Measurements from ENCODE around the gene SLC30A5.

DNA sequence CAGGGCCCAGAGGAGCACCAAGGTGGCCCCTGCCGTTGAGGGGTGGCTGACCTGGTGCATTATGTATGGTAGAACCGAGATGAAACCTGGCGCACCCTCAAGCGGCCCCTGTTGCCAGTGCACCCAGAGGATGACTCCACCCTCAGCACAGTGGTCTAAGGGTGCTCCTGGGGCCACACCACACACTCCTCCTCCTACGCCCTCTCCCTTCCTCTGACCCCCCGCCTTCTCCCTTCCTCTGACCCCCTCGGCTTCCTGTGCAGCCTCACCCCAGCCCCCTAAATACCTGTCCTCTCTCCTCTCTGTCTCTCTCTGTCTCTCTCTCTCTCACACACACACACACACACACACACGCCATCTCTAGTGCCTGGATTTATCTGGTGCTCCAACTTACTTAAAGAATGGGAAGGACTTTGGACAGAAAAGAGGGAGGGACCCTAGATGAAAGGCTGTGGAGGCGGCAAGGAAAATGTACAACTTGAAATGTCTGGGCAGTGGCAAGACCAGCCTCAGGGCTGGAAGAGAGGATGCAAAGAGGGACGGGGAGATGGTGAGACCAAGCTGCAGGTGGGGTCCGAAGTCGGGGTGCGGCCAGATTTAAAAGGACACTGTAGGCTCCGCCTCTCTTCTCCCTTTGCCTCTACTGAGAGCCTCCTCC, 18.2 kb upstream of the SLC30A5 start:
- no peak for TF ChIP-seq FOS (IDR thresholded peaks at IDR 0.05; ENCODE audit: borderline replicate concordance, insufficient read depth, low read length)
- TF ChIP-seq, protein P1, sequence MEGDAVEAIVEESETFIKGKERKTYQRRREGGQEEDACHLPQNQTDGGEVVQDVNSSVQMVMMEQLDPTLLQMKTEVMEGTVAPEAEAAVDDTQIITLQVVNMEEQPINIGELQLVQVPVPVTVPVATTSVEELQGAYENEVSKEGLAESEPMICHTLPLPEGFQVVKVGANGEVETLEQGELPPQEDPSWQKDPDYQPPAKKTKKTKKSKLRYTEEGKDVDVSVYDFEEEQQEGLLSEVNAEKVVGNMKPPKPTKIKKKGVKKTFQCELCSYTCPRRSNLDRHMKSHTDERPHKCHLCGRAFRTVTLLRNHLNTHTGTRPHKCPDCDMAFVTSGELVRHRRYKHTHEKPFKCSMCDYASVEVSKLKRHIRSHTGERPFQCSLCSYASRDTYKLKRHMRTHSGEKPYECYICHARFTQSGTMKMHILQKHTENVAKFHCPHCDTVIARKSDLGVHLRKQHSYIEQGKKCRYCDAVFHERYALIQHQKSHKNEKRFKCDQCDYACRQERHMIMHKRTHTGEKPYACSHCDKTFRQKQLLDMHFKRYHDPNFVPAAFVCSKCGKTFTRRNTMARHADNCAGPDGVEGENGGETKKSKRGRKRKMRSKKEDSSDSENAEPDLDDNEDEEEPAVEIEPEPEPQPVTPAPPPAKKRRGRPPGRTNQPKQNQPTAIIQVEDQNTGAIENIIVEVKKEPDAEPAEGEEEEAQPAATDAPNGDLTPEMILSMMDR (IDR thresholded peaks at IDR 0.05; ENCODE audit: extremely low read depth in 1 of 2, insufficient read depth in 1 of 2, low read depth in 1 of 2, low read length in 2 of 2): no peak
- no peak for TF ChIP-seq POLR2AphosphoS5 (IDR thresholded peaks at IDR 0.05; ENCODE audit: insufficient read depth, low read depth, low read length)
- TF ChIP-seq, protein P2, sequence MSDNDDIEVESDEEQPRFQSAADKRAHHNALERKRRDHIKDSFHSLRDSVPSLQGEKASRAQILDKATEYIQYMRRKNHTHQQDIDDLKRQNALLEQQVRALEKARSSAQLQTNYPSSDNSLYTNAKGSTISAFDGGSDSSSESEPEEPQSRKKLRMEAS (IDR thresholded peaks at IDR 0.05; ENCODE audit: insufficient read depth, insufficient read length): no peak
- no peak for TF ChIP-seq POLR2A (IDR thresholded peaks at IDR 0.05; ENCODE audit: low read depth, low read length)

All from endothelial cell of umbilical vein (primary cell).